SW480 (cell line): ENCODE measurements around the gene TMEM14B.
"Not testable (repeated sequence)": the region's sequence is repeated elsewhere in the genome, so short reads cannot be mapped to it uniquely, and the experiment has no call there.

ENCODE experiments used
- DNase-seq: peaks from one replicate; pipeline ENCODE4 v3.0.0-alpha.2; 2016; ENCODE audit warnings: low spot score

Gene TMEM14B

DNA sequence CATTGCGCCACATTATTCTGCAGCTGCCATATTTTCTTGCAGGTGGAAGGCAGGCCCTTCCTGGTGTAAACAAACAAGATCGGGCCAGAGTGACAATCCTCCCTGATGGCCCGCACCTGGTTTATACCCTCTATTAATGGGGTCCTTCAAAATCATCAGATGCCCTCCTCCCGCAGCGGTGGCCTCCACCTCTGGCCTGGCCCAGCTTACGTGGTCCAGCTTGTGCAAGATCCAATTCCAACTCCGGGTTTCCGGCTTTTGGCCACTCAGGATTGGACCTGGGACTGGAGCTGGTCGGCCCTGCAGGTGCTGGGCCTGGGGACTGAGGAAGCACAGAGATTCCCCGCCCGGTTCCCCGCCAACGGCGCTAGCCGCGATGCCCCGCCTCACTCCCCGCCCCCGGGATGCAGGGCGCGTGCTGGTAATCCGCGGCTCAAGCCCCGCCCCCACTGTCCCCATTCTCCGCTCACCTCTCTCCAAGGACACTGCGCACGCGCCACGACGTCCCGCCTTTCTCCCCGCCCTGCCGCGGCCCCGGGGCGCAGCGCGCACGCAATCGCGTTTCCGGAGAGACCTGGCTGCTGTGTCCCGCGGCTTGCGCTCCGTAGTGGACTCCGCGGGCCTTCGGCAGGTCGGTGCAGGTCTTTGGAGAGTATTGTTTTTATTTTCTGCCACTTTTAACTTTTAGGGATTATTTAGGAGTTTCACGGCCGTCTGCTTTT, at the start of gene TMEM14B:
TSS of gene TMEM14B (plus strand) at position 555 of the 722 bp plus-strand sequence. CDS start 1,441 bp downstream, outside the sequence.
- DNase-seq: peak; percentile 93

DNA sequence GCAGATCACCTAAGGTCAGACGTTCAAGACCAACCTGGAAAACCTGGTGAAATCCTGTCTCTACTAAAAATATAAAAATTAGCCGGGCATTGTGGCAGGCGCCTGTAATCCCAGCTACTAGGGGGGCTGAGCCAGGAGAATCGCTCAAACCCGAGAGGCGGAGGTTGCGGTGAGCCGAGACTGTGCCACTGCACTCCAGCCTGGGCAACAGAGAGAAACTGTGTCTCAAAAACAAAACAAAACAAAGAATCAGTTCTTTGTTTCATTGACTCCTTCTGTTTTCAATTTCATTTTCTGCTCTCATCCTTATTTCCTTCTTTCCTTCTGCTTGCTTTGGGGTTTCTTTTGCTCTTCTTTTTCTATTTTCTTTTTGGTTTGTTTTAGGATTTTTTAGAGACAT, 33.6 kb upstream of the TMEM14B start:
- no peak for DNase-seq

DNA sequence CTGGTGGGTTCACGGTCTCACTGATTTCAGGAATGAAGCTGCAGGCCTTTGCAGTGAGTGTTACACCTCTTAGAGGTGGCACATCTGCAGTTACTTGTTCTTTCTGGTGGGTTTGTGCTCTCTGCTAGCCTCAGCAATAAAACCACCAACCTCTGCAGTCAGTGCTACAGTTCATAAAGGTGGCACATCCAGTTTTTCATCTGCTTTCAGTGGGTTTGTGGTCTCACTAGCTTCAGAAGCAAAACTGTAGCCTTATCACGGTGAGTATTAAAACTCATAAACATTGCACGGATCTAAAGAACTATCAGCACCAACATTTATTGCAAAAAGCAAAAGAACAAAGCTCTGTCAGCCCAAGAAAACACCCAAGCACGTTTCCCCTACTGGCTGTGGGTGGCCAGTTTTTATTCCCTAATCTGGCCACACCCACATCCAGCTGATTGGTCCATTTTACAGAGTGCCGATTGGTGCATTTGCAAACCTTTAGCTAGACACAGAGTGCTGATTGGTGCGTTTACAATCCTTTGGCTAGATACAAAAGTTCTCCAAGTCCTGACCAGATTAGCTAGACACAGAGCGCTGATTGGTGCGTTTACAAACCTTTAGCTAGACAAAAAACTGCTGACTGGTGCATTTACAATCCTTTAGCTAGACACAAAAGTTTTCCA, 28.2 kb upstream of the TMEM14B start:
- peak; percentile 25 for DNase-seq

DNA sequence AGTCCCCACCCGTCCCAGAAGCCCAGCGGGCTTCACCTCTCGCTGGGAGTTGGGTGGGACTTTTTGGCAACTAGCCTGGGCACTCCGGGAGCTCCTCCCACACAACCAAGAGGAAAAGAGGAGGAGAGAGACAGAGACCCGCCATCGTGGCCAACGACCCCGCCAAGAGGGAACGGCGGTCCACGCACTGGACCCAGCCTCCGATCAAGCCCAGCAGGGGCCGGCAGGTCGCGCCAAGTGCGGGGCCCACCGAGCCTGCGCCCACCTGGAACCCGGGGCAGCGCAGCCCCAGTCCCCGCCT, 27.7 kb upstream of the TMEM14B start:
- no peak for DNase-seq

GRCh38 chr6:10720265-10720959, 27.2 kb upstream of the TMEM14B start:
- DNase-seq: peak; percentile 4

GRCh38 chr6:10720960-10721849, 26.4 kb upstream of the TMEM14B start:
- DNase-seq: peak; percentile 21

DNA sequence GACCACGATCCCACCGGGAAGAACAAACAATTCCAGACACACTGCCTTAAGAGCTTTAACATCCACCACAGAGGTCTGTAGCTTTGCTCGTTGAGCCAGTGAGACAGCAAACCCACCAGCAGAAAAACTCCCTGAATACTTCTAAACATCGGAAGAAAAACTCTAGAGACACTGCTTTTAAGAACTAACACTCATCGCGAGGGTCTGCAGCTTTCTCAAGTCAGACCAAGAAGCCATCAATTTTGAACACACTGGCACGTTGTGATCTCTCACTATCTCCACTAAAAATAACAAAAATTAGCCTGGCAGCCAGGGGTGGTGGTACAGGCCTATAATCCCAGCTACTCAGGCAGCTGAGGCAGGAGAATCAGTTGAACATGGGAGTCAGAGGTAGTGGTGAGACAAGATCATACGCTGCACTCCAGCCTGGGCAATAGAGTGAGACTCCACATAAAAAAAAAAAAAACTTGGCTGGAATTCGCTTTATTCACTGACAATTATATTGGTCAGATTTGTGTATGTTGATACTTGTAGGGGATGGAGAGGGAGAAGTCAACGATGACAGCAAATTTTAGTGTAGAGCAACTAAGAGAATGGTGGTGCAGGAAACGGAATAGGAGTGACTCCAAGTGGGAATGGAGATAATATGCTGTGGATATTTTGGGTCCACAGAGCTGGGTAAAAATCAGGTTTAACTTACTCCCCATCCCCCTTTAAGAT, 25.6 kb upstream of the TMEM14B start:
- no peak for DNase-seq

DNA sequence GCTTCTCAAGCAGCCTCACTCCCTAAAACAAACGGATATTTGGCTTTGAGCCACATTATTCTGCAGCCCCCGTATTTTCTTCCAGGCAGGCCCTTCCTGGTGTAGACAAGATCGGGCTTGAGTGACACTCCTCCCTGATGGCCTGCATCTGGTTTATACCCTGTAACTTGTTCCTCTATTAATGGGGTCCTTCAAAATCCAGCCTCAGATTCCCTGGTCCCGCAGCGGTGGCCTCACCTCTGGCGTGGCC, 25.1 kb upstream of the TMEM14B start:
- DNase-seq: no peak

DNA sequence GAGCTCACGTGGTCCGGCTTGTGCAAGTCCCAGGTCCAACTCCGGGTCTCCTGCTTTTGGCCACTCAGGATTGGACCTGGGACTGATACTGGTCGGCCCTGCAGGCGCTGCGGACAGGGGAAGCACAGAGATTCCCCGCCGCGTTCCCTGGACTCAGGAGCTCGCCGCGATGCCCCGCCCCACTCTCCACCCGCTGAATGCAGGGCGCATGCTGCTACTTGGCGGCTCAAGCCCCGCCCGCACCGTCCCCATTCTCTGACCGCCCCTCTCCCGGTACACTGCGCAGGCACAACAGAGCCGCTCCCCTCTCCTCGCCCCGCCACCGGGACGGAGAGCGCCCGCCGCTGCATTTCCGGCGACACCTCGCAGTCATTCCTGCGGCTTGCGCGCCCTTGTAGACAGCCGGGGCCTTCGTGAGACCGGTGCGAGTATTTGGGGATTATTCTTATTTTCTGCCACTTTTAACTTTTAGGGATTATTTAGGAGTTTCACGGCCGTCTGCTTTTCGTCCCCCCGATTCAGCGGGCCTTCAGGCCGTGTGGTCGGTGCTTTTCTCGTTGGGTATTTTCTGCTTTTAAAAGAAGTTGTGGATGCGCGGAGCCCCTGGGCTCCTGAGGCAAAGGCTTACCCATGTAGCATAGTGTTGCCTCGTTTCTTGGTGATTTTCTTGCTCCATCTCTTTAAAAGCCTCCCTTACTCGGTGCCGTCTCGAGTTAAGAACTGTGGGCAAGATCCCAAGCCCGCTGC, 24.6 kb upstream of the TMEM14B start, which contains the start of gene TMEM14C:
TSS of gene TMEM14C (plus strand) at position 251 of the 747 bp plus-strand sequence. CDS start 1,544 bp downstream, outside the sequence.
- peak; percentile 96 for DNase-seq

DNA sequence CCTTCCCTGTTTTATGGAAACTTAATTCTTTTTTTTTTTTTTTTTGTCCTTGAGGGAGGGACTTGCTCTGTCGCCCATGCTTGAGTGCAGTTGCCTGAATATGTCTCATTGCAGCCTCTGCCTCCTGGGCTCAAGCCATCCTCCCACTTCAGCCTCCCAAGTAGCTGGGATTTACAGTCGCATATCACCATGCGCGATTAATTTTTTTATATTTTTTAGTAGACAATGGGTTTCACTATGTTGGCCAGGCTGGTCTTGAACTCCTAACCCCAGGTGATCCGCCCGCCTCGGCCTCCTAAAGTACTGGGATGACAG, 24.1 kb upstream of the TMEM14B start:
- no peak for DNase-seq

- DNase-seq: no peak
These were observed 22.6 kb upstream of the TMEM14B start for GRCh38 chr6:10725044-10725443.

- no peak for DNase-seq
These were observed 21.9 kb upstream of the TMEM14B start for GRCh38 chr6:10725716-10726115.

DNA sequence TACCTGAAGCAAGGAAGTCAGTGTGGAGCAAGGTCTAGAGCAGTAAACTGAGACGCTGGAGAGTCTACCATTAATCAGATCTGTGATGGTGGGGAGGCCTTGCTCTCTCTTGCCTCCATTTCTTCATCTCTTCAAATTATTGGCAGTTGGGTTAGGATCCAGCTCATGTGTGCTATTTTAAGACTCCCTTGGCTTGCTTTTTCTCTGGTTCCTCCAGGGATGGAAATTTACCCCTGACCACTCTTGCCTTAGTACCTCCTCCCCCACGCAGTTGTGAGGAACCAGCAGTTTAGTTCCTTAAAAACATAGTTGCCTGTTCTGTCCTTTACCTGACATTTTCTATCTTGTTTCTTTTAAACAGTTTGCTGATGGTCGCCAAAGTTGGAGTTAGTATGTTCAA, 17.4 kb upstream of the TMEM14B start:
- no peak for DNase-seq

- peak; percentile 7 for DNase-seq
These were observed 14.4 kb upstream of the TMEM14B start for GRCh38 chr6:10733151-10733715.

GRCh38 chr6:10733863-10734262, 13.7 kb upstream of the TMEM14B start:
- DNase-seq: no peak

DNA sequence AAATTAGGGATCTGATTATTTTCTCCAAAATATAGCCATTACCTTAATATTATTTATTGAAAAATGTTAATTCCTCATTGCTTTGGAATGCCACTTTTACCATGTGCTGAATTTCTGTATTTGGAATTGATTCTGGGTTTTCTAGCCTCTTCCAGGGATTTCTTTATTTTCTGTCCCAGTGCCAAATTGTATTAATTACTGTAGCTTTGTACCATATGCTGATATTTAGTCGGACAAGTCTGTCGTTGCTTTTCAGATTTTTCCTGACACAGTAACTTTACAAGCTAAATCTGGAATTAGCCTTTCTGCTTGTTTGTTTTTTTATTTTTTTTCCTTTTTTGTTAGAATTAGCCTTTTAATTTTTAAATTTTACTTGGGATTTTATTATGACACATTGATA, 10.9 kb upstream of the TMEM14B start:
- DNase-seq: no peak

DNA sequence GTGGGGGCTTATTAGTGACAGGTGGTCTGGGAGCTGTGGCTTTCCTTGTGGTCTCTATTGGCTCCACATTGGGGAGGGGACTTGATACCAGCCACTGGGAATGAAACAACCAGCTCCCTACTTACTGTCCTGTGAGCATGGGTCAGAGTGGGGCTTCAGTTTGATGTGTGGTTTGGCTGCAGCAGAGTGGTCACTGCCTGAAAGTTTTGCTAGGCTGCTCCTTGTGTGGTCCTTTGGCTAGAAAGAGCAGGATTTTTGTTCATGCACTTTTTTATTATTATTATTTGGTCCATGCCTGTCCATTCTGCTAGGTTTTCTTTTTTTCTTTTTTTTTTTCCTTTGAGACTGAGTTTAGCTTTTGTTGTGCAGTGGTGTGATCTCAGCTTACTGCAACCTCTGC, 7.5 kb upstream of the TMEM14B start:
- no peak for DNase-seq

DNA sequence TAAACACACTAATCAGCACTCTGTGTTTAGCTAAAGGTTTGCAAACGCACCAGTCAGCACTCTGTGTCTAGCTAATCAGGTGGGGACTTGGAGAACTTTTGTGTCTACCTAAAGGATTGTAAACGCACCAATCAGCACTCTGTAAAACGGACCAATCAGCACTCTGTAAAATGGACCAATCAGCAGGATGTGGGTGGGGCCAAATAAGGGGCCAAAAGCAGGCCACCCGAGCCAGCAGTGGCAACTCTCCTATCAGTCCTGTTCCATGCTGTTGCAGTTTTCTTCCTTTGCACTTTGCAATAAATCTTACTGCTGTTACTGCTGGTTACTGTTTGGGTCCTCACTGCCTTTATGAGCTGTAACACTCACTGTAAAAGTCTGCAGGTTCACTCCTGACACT, 6.0 kb upstream of the TMEM14B start:
- DNase-seq: not testable (repeated sequence)

- DNase-seq: no peak
These were observed 5.4 kb upstream of the TMEM14B start for GRCh38 chr6:10742251-10742650.

GRCh38 chr6:10743515-10743914, 4.1 kb upstream of the TMEM14B start:
- no peak for DNase-seq

DNA sequence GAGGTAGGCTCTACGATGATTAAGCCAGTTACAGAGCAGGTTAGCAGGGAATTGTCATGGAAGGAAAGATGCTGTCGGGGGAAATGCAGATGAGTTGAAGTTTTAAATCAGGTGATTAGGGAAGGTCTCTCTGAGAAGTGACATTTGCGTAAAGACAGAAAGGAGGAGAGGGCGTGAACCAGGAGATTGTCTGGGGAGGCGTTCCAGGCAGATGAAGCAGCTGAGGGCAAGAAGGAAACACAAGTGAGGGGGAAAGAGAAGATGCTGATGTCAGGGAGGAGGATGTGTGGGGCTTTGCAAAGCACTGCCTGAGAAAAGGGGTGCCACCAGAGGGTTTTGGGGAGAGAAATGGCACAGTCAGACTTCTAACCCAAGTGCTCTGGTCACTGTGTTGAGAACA, 2.5 kb upstream of the TMEM14B start:
- no peak for DNase-seq
